HepG2 (cell line): Measurements from ENCODE around the gene ATP6V0D1. TPM values are rescaled to one million over a fixed set of nuclear protein-coding genes. Genes with fewer than 3 reads are reported as not detected.

Source experiments
- ATAC-seq: fragments of 200-7000 bp; cut with Tn5 transposase; 3 replicates; pipeline ENCODE4 v1.9.1; 2020; ENCODE audit warnings: mild to moderate bottlenecking, moderate library complexity
- BruUV-seq: library from RNA; stranded (reverse); fragments of 400-500 nt; replicated peaks from 2 replicates; lab custom pipeline; 2021; lab: Mats Ljungman, UMichigan
- CTCF ChIA-PET: fragments of 300-600 bp; formaldehyde crosslinking; extraction: SDS; loops from one replicate; lab custom pipeline; 2021; ENCODE audit warnings: low total read pairs, inconsistent platforms, low intra/inter-chr PET ratio; lab: Yijun Ruan, JAX
- POLR2A ChIA-PET: fragments of 350-600 bp; sonication (Branson Sonifier 250); formaldehyde crosslinking; loops from one replicate; lab custom pipeline; 2020; ENCODE audit warnings: antibody characterized with exemption, inconsistent platforms; lab: Yijun Ruan, JAX
- DNase-seq: peaks from one replicate; pipeline ENCODE4 v3.0.0-alpha.2; 2015; ENCODE audit warnings: low spot score
- FAIRE-seq: peaks from 3 replicates; lab custom pipeline; 2011; peaks lifted over from hg19 to GRCh38; lab: Jason Lieb, UNC
- H2AFZ ChIP-seq: one replicate; pipeline ENCODE4 v1.6.1; 2011; ENCODE audit warnings: low read length, inconsistent platforms
- H3K27ac ChIP-seq: fragments of 300-600 bp; 3 replicates; pipeline ENCODE4 v1.8.0; 2011; ENCODE audit warnings: mixed run types, mild to moderate bottlenecking, mixed read lengths, low read length, inconsistent platforms; ENCODE audit not compliant: insufficient read depth; ENCODE audit errors: extremely low read length
- H3K27me3 ChIP-seq, 2 experiments: fragments of 200-600 bp in 1 of 2; 2 replicates in 1 of 2; 3 replicates in 1 of 2; pipeline versions ENCODE4 v1.6.0 to v1.8.0; 2011; ENCODE audit warnings: low read length in 2 of 2, mild to moderate bottlenecking in 2 of 2, moderate library complexity in 2 of 2, inconsistent platforms in 1 of 2; ENCODE audit not compliant: insufficient read depth in 2 of 2, control insufficient read depth in 1 of 2
- H3K36me3 ChIP-seq, 2 experiments: fragments of 200-600 bp in 1 of 2; replicated peaks in 1 of 2; 2 replicates in 1 of 2; 3 replicates in 1 of 2; pipeline versions ENCODE4 v1.5.1 to v1.8.0; 2011; ENCODE audit warnings: low read length in 2 of 2, inconsistent platforms in 1 of 2; ENCODE audit not compliant: insufficient read depth in 2 of 2, control insufficient read depth in 1 of 2
- H3K4me1 ChIP-seq: 2 replicates; pipeline ENCODE4 v1.5.1; 2012; ENCODE audit warnings: low read length, inconsistent platforms; ENCODE audit not compliant: insufficient read depth
- H3K4me2 ChIP-seq: 2 replicates; pipeline ENCODE4 v1.6.0; 2011; ENCODE audit warnings: low read depth, low read length, inconsistent platforms
- H3K4me3 ChIP-seq, 3 experiments: fragments of 200-600 bp in 1 of 3; sonication (generic), shearing (Covaris generic) in 1 of 3; replicated peaks in 1 of 3; 2 replicates each; pipeline ENCODE4 v1.5.1; 2011 to 2016; ENCODE audit warnings: low read length in 3 of 3, inconsistent platforms in 2 of 3, low read depth in 2 of 3, mild to moderate bottlenecking in 2 of 3, control low read depth in 1 of 3, mixed read lengths in 1 of 3; ENCODE audit not compliant: insufficient read depth in 1 of 3
- H3K79me2 ChIP-seq: one replicate; pipeline ENCODE4 v1.6.1; 2011; ENCODE audit warnings: low read length, inconsistent platforms; ENCODE audit not compliant: insufficient read depth
- H3K9ac ChIP-seq: 2 replicates; pipeline ENCODE4 v1.6.0; 2011; ENCODE audit warnings: mild to moderate bottlenecking, low read depth, low read length, inconsistent platforms; ENCODE audit not compliant: insufficient read depth
- H3K9me3 ChIP-seq: 2 replicates; pipeline ENCODE4 v1.5.1; 2012; ENCODE audit warnings: mild to moderate bottlenecking, low read length
- H4K20me1 ChIP-seq: 2 replicates; pipeline ENCODE4 v1.6.0; 2011; ENCODE audit warnings: inconsistent platforms, mild to moderate bottlenecking, low read length, moderate library complexity; ENCODE audit not compliant: insufficient read depth
- ATF6 ChIP-seq: sonication (generic); formaldehyde crosslinking; conservative IDR thresholded peaks from 2 replicates; pipeline ENCODE4 v1.4.0; 2020; ENCODE audit warnings: missing genetic modification reagents
- GPBP1L1 ChIP-seq: sonication (generic); formaldehyde crosslinking; IDR thresholded peaks from 2 replicates; pipeline ENCODE4 v1.5.0; 2020; ENCODE audit warnings: mild to moderate bottlenecking, missing genetic modification reagents
- KLF13 ChIP-seq: sonication (generic); formaldehyde crosslinking; IDR thresholded peaks from 2 replicates; pipeline ENCODE4 v1.4.0; 2020; ENCODE audit warnings: mild to moderate bottlenecking, missing genetic modification reagents
- SRY ChIP-seq: sonication (generic); formaldehyde crosslinking; IDR thresholded peaks from 2 replicates; pipeline ENCODE4 v1.8.0; 2022; ENCODE audit warnings: mild to moderate bottlenecking, missing genetic modification reagents
- STAT6 ChIP-seq: sonication (generic); formaldehyde crosslinking; IDR thresholded peaks from 2 replicates; pipeline ENCODE4 v1.4.0; 2020; ENCODE audit warnings: missing genetic modification reagents, mild to moderate bottlenecking, borderline replicate concordance
- ZNF121 ChIP-seq: sonication (generic); formaldehyde crosslinking; IDR thresholded peaks from 2 replicates; pipeline ENCODE4 v1.5.0; 2020; ENCODE audit warnings: mild to moderate bottlenecking, missing genetic modification reagents
- ZNF292 ChIP-seq: sonication (generic); formaldehyde crosslinking; IDR thresholded peaks from 2 replicates; pipeline ENCODE4 v1.8.1; 2022; ENCODE audit warnings: mild to moderate bottlenecking, low read depth, missing genetic modification reagents, borderline replicate concordance
- WGBS: methylation state at CpG from one replicate; pipeline ENCODE4 v1.1.6; 2017; ENCODE audit warnings: low lambda C conversion rate; 5-methylcytosine and 5-hydroxymethylcytosine counted together
- in situ Hi-C: cut with HindIII; loops from 2 replicates; pipeline ENCODE4 v1.10.0; 2017; ENCODE audit warnings: low pct_unique_long_range_greater_than_20kb; ENCODE audit not compliant: extremely low pct_ligation_motif_present
- intact Hi-C: fragments of 100-400 bp; cut with micrococcal nuclease; formaldehyde crosslinking; loops from one replicate; pipeline ENCODE4 v1.10.0; 2022; ENCODE audit not compliant: unreplicated experiment
- polyA plus RNA-seq, 8 experiments: library from polyadenylated mRNA; depleted of rRNA in 3 of 8; stranded (reverse) in 7 of 8; unstranded in 1 of 8; fragments of >200 nt; fragmentation: Illumina TruSeq in 4 of 8; extraction: Trizol in 4 of 8; gene quantifications; 2 replicates each; pipeline versions ENCODE4 v1.2.1 to v1.2.3, GENCODE V29; 2011 to 2016; ENCODE audit warnings: low read depth in 4 of 8, missing spikeins in 1 of 8, mixed read lengths in 1 of 8; ENCODE audit not compliant: insufficient read depth in 1 of 8
- total RNA-seq, 5 experiments: library from RNA; depleted of rRNA; stranded (reverse); fragments of >200 nt; fragmentation: Illumina TruSeq; extraction: Trizol; gene quantifications; 2 replicates each; pipeline ENCODE4 v1.2.3, GENCODE V29; 2016; ENCODE audit warnings: low read depth in 1 of 5
- TF ChIP-seq, protein P1 (sequence below): sonication (generic); formaldehyde crosslinking; IDR thresholded peaks from 2 replicates; pipeline ENCODE4 v1.9.0; 2021; ENCODE audit warnings: mild to moderate bottlenecking, missing genetic modification reagents

Gene ATP6V0D1
- total and polyA plus RNA-seq, 2 of the 13 experiments (the other 11 are each of a cell fraction or from before 2014, with no cell fraction given) = 51.1 to 61.3 TPM

DNA sequence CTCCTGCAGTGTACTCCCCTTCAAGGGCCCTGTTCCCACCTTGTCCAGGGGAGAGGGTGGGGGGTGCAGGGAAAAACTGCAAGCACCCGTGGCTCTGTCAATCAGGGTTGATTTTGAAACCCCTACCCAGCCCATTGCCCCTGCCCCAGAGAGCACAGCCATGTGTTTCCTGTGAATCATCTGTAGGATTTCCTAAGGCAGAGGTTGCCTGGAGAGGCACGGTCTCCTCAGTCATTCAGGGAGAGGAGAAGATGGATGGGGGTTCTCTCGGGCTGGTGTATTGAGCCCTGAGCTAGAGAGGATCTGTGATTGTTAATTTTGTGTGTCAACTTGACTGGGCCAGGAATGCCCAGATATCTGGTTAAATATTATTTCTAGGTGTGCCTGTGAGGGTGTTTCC is 5.8 kb upstream of the ATP6V0D1 start:
- Histone ChIP-seq H3K4me2 (no peak overlapping the region), H4K20me1 (no peaks in the 10 kb centered on the region), H3K27ac (no peak overlapping the region), H2AFZ (no peak overlapping the region), H3K9ac (no peak overlapping the region), H3K4me1 (peaks cover 46% of the 10 kb centered on the region), H3K79me2 (peaks cover 3% of the 10 kb centered on the region), H3K9me3 (no peaks in the 10 kb centered on the region), H3K27me3 (no peaks in the 10 kb centered on the region), H3K36me3 (no peaks in the 10 kb centered on the region; a peak in 1 of 5 replicates), H3K4me3 (no peak overlapping the region)
- intact Hi-C loops (no loop called here), in situ Hi-C loops (no loop called here)
- POLR2A ChIA-PET = no interaction called here
- TF ChIP-seq, protein P1, sequence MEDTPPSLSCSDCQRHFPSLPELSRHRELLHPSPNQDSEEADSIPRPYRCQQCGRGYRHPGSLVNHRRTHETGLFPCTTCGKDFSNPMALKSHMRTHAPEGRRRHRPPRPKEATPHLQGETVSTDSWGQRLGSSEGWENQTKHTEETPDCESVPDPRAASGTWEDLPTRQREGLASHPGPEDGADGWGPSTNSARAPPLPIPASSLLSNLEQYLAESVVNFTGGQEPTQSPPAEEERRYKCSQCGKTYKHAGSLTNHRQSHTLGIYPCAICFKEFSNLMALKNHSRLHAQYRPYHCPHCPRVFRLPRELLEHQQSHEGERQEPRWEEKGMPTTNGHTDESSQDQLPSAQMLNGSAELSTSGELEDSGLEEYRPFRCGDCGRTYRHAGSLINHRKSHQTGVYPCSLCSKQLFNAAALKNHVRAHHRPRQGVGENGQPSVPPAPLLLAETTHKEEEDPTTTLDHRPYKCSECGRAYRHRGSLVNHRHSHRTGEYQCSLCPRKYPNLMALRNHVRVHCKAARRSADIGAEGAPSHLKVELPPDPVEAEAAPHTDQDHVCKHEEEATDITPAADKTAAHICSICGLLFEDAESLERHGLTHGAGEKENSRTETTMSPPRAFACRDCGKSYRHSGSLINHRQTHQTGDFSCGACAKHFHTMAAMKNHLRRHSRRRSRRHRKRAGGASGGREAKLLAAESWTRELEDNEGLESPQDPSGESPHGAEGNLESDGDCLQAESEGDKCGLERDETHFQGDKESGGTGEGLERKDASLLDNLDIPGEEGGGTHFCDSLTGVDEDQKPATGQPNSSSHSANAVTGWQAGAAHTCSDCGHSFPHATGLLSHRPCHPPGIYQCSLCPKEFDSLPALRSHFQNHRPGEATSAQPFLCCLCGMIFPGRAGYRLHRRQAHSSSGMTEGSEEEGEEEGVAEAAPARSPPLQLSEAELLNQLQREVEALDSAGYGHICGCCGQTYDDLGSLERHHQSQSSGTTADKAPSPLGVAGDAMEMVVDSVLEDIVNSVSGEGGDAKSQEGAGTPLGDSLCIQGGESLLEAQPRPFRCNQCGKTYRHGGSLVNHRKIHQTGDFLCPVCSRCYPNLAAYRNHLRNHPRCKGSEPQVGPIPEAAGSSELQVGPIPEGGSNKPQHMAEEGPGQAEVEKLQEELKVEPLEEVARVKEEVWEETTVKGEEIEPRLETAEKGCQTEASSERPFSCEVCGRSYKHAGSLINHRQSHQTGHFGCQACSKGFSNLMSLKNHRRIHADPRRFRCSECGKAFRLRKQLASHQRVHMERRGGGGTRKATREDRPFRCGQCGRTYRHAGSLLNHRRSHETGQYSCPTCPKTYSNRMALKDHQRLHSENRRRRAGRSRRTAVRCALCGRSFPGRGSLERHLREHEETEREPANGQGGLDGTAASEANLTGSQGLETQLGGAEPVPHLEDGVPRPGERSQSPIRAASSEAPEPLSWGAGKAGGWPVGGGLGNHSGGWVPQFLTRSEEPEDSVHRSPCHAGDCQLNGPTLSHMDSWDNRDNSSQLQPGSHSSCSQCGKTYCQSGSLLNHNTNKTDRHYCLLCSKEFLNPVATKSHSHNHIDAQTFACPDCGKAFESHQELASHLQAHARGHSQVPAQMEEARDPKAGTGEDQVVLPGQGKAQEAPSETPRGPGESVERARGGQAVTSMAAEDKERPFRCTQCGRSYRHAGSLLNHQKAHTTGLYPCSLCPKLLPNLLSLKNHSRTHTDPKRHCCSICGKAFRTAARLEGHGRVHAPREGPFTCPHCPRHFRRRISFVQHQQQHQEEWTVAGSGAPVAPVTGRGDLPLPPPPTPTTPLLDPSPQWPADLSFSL (CRISPR knock-in tag) = no peak
- TF ChIP-seq STAT6 (CRISPR knock-in tag) = no peak
- no peak for TF ChIP-seq SRY (CRISPR knock-in tag)
- no peak for TF ChIP-seq ZNF121
- no peak for TF ChIP-seq GPBP1L1 (CRISPR knock-in tag)
- TF ChIP-seq KLF13 (CRISPR knock-in tag) = no peak
- no peak for TF ChIP-seq ATF6
- no peak for TF ChIP-seq ZNF292
- BruUV-seq = no TSS peak
- 92% methylated on average over 3 of the region's 3 CpGs for WGBS
- DNase-seq (no peak), FAIRE-seq (no peak), ATAC-seq (no peak)
- CTCF ChIA-PET = no interaction called here
